ENCODE measurements around the gene EHBP1L1.
"Not testable (repeated sequence)": the region's sequence is repeated elsewhere in the genome, so short reads cannot be mapped to it uniquely, and the experiment has no call there.

EHBP1L1 gene

DNA sequence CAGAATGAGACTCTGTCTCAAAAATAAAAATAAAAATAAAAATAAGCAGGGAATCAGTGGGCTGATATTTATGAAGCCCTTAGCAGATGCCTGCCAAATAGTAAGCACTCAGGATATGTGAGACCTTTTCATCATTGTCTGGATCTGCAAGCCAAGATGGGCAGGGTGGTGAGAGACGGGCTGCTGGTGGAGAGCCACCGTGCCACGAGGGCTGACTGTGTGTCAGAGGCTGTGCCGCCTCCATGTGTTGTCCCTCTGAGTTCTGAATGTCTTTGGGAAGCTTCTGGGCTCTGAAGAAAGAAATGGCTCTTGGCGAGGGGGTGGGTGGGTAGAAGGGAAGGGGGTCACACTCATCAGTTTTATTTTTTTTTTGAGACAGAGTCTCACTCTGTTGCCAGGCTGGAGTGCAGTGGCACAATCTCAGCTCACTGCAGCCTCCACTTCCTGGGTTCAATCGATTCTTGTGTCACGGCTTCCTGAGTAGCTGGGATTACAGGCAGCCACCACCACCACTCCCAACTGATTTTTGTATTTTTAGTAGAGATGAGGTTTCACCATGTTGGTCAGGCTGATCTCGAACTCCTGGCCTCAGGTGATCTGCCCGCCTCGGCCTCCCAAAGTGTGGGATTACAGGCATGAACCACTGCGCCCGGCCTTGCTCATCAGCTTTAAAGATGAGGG, 10.8 kb upstream of the EHBP1L1 start:
- Histone ChIP-seq H3K27ac (ENCODE audit: low read depth, low read length) (peak overlapping the region; percentile 51), H3K4me1 (ENCODE audit: control insufficient read depth, insufficient read depth, low read length, unreplicated experiment) (peaks cover 34% of the 10 kb centered on the region)
- not testable (repeated sequence) for H2AFZ ChIP-seq (ENCODE audit: low read length, unreplicated experiment)

DNA sequence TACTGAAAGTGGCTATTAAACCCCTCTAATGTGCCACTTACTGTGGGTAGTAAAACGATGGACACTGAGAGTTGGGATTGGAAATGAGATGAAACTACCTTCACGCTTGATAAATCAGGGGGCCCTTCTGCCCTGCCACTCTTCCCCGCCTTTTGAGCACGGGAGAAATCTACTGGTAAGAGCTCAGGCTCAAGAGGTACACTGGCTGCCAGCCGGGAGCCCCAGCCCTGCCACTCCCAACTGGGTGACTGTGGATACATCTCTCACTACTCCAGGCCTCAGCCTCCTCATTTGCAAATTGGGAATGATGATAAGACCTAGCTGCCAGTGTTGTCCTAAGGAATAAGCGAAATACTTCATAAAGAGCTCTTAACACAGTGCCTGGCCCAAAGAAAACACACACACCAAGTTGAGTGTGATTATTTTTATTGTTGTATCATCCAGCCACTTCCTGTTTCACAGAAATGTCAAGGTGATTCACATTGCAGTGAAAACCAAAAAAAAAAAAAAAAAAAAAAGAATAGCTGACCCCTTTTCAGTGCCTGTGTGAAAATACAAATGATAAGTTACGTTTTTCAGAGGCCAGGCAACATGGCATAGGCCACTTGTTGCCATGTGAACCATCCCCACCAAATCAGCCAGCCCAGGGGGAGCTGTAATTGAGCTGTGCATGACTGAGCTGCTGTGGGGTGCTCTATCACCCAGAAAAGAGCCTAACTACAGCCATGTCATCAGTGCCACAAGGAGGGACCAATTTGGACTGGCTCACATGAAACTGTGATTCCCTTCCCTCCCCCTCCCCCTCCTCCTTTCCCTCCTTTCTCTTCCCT, 10.0 kb upstream of the EHBP1L1 start:
- no peak overlapping the region for H2AFZ ChIP-seq (ENCODE audit: low read length, unreplicated experiment)
- peaks cover 26% of the 10 kb centered on the region for H3K4me1 ChIP-seq (ENCODE audit: control insufficient read depth, insufficient read depth, low read length, unreplicated experiment)
- H3K4me3 ChIP-seq (ENCODE audit: low read depth, low read length) = no peak overlapping the region
- H3K79me2 ChIP-seq (ENCODE audit: control insufficient read depth, insufficient read depth, low read length, unreplicated experiment) = peaks cover 28% of the 10 kb centered on the region
- H3K27ac ChIP-seq (ENCODE audit: low read depth, low read length) = peak overlapping the region; percentile 51
- H3K36me3 ChIP-seq (ENCODE audit: insufficient read depth, low read length) = no peaks in the 10 kb centered on the region
- no peaks in the 10 kb centered on the region for H3K27me3 ChIP-seq (ENCODE audit: insufficient read depth, low read length)

More for the DNA sequence above, 10.8 kb upstream of the EHBP1L1 start:
- not testable (repeated sequence) for H3K36me3 ChIP-seq (ENCODE audit: insufficient read depth, low read length); H3K27me3 ChIP-seq (ENCODE audit: insufficient read depth, low read length); H3K4me3 ChIP-seq (ENCODE audit: low read depth, low read length)
- H3K79me2 ChIP-seq (ENCODE audit: control insufficient read depth, insufficient read depth, low read length, unreplicated experiment) = peaks cover 22% of the 10 kb centered on the region

- peak overlapping the region; percentile 79 for H3K27ac ChIP-seq (ENCODE audit: low read depth, low read length)
- peaks cover 41% of the 10 kb centered on the region for H3K4me1 ChIP-seq (ENCODE audit: control insufficient read depth, insufficient read depth, low read length, unreplicated experiment)
- H2AFZ ChIP-seq (ENCODE audit: low read length, unreplicated experiment) = peak overlapping the region; percentile 93
- no peaks in the 10 kb centered on the region for H3K27me3 ChIP-seq (ENCODE audit: insufficient read depth, low read length)
- H3K79me2 ChIP-seq (ENCODE audit: control insufficient read depth, insufficient read depth, low read length, unreplicated experiment) = peaks cover 50% of the 10 kb centered on the region
- H3K36me3 ChIP-seq (ENCODE audit: insufficient read depth, low read length) = no peaks in the 10 kb centered on the region
- H3K4me3 ChIP-seq (ENCODE audit: low read depth, low read length) = peak overlapping the region; percentile 92
These were observed 6.5 kb upstream of the EHBP1L1 start for GRCh38 chr11:65569164-65569972.

DNA sequence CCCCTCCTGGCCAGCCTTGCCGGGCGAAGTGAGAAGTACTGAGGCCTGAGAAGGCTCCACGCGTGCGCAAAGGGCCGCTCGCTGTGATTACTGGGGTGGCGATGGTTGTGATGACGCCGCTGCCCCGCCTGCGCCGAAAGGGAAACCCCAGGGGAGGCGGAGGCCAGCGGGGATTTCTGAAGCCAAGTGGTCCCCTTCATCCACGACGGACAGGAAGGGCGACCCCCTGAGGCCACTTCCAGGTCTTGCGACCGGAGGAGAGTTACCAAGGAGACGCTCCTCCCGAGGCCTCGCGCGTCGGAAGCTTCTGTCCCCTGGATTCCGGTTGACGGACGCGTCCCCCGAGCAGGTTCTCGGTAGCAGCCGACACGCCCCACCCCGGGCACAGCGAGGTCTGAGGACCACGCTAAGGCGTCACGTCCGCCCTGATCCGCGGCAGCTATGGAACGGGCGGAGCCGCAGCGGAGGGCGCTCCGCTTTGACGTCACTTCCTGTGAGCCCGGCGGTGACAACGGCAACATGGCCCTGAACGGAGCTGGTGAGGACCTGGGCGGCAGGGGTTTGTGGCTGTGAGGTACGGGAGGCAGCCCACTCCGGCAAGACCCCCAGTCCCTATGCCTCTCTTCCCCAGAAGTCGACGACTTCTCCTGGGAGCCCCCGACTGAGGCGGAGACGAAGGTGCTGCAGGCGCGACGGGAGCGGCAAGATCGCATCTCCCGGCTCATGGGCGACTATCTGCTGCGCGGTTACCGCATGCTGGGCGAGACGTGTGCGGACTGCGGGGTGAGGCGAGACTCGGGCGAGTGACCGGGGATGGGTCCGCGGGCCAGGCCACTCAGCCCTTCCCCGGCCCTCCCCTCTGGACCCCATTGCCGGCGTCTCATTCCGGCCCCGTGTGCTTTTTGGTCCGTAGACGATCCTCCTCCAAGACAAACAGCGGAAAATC, 5.6 kb upstream of the EHBP1L1 start, which contains the start of gene ZNRD2:
Gene ZNRD2, plus strand, starts transcription at position 505 of the 946 bp plus-strand sequence. Its CDS starts 15 bp downstream, at position 520.
- peaks cover 46% of the 10 kb centered on the region for H3K4me1 ChIP-seq (ENCODE audit: control insufficient read depth, insufficient read depth, low read length, unreplicated experiment)
- no peaks in the 10 kb centered on the region for H3K36me3 ChIP-seq (ENCODE audit: insufficient read depth, low read length)
- peaks cover 50% of the 10 kb centered on the region for H3K79me2 ChIP-seq (ENCODE audit: control insufficient read depth, insufficient read depth, low read length, unreplicated experiment)
- H3K27ac ChIP-seq (ENCODE audit: low read depth, low read length) = peak within 1 kb of the TSS; percentile 79
- no peaks in the 10 kb centered on the region for H3K27me3 ChIP-seq (ENCODE audit: insufficient read depth, low read length)
- peak within 1 kb of the TSS; percentile 93 for H2AFZ ChIP-seq (ENCODE audit: low read length, unreplicated experiment)
- peak within 1 kb of the TSS; percentile 92 for H3K4me3 ChIP-seq (ENCODE audit: low read depth, low read length)

- Histone ChIP-seq H3K27me3 (ENCODE audit: insufficient read depth, low read length) (no peaks in the 10 kb centered on the region), H2AFZ (ENCODE audit: low read length, unreplicated experiment) (no peak overlapping the region), H3K36me3 (ENCODE audit: insufficient read depth, low read length) (no peaks in the 10 kb centered on the region), H3K4me1 (ENCODE audit: control insufficient read depth, insufficient read depth, low read length, unreplicated experiment) (peaks cover 39% of the 10 kb centered on the region), H3K4me3 (ENCODE audit: low read depth, low read length) (peak overlapping the region; percentile 92), H3K27ac (ENCODE audit: low read depth, low read length) (no peak overlapping the region), H3K79me2 (ENCODE audit: control insufficient read depth, insufficient read depth, low read length, unreplicated experiment) (peaks cover 56% of the 10 kb centered on the region)
These were observed 4.4 kb upstream of the EHBP1L1 start for GRCh38 chr11:65571420-65571819.

DNA sequence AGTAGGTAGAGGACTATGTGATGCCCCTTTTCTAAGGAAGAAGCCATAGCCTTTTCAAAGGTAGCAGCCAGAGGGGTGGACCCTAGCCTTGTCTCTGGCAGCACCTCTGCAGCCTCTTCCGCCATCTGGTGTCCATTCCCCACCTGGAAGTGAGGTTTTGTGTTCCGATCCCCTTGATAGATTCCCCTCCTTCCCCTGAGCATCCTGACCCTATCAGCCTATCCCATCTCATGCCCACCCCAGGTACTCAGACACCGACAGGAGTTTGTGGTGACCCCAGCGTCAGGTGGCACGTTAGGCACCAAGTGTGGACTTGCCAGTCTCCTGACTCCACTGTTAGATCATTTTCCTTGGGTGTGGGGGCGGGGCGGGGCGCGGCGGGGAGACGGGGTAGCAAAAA, 3.9 kb upstream of the EHBP1L1 start:
- Histone ChIP-seq H3K27me3 (ENCODE audit: insufficient read depth, low read length) (no peaks in the 10 kb centered on the region), H3K4me3 (ENCODE audit: low read depth, low read length) (peak overlapping the region; percentile 92), H3K79me2 (ENCODE audit: control insufficient read depth, insufficient read depth, low read length, unreplicated experiment) (peaks cover 57% of the 10 kb centered on the region), H3K4me1 (ENCODE audit: control insufficient read depth, insufficient read depth, low read length, unreplicated experiment) (peaks cover 43% of the 10 kb centered on the region), H2AFZ (ENCODE audit: low read length, unreplicated experiment) (no peak overlapping the region), H3K27ac (ENCODE audit: low read depth, low read length) (no peak overlapping the region), H3K36me3 (ENCODE audit: insufficient read depth, low read length) (no peaks in the 10 kb centered on the region)

DNA sequence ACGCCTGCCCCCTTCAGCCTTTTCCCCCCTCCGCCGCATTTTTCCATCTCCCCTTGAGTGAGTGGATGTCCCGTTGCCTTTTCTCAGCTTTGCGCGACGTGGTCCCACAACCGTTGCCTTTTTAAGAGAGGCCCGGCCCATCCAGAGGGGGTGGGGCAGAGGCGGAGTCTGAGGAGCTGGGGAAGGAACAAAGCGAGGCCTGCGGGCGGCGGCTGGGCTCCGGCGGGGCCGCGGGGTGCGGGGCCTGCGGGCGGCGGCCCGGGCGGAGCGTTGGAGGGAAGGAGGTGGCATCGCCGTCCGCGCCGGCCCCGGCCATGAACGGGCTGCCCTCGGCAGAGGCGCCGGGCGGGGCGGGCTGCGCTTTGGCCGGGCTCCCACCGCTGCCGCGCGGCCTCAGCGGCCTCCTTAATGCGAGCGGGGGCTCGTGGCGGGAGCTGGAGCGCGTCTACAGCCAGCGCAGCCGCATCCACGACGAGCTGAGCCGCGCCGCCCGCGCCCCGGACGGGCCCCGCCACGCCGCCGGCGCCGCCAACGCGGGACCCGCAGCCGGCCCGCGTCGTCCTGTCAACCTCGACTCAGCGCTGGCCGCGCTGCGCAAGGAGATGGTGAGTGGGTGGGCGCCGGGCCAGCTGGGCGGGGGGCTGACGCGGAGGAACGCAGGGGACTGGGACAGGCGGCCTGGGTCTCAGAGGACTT, 3.3 kb upstream of the EHBP1L1 start, which contains the start of gene FAM89B:
Gene FAM89B, plus strand, starts transcription at position 183 of the 696 bp plus-strand sequence. Its CDS starts 132 bp downstream, at position 315.
- H3K36me3 ChIP-seq (ENCODE audit: insufficient read depth, low read length) = no peaks in the 10 kb centered on the region
- H3K27me3 ChIP-seq (ENCODE audit: insufficient read depth, low read length) = no peaks in the 10 kb centered on the region
- peaks cover 48% of the 10 kb centered on the region for H3K4me1 ChIP-seq (ENCODE audit: control insufficient read depth, insufficient read depth, low read length, unreplicated experiment)
- 0 out of 2 replicates have a peak within 1 kb of the TSS, but pooled peaks have one; percentile 8 for H3K27ac ChIP-seq (ENCODE audit: low read depth, low read length)
- no peak within 1 kb of the TSS for H2AFZ ChIP-seq (ENCODE audit: low read length, unreplicated experiment)
- peaks cover 54% of the 10 kb centered on the region for H3K79me2 ChIP-seq (ENCODE audit: control insufficient read depth, insufficient read depth, low read length, unreplicated experiment)
- peak within 1 kb of the TSS; percentile 92 for H3K4me3 ChIP-seq (ENCODE audit: low read depth, low read length)

GRCh38 chr11:65573391-65574079, 2.3 kb upstream of the EHBP1L1 start:
- Histone ChIP-seq H3K79me2 (ENCODE audit: control insufficient read depth, insufficient read depth, low read length, unreplicated experiment) (peaks cover 54% of the 10 kb centered on the region), H3K4me1 (ENCODE audit: control insufficient read depth, insufficient read depth, low read length, unreplicated experiment) (peaks cover 58% of the 10 kb centered on the region), H3K27me3 (ENCODE audit: insufficient read depth, low read length) (no peaks in the 10 kb centered on the region), H3K4me3 (ENCODE audit: low read depth, low read length) (peak overlapping the region; percentile 92), H3K36me3 (ENCODE audit: insufficient read depth, low read length) (no peaks in the 10 kb centered on the region), H3K27ac (ENCODE audit: low read depth, low read length) (peak overlapping the region; percentile 48), H2AFZ (ENCODE audit: low read length, unreplicated experiment) (no peak overlapping the region)

Measured in ACC112 (cell line).